Measurements from ENCODE around the gene SRD5A1. TPM values are rescaled to one million over a fixed set of nuclear protein-coding genes. Genes with fewer than 3 reads are reported as not detected.

The SRD5A1 gene
- total and polyA plus RNA-seq, 7 experiments from 2014 or later = 2.9 to 11.9 (median 6.3) TPM

DNA sequence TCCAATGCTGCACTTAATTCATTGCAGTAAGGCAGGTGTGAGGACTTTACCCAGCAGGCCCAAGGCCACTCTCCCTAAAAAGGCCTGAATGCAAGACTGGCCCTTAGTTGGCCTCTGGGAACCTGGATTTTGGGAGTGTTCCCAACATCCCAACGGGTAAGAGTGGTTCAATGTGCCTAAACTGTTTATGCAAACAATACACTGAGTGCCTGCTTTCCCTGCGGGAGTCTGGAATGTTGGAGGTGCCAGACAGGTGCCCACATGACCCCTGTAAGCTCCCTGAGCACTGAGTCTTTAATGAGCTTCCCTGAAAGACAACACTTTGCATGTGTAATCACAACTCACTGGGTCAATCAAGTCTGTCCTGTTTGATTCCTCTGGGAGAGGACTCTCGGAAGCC, 37.8 kb upstream of the SRD5A1 start:
- Mint-ChIP-seq H3K9me3 (no peaks in the 10 kb centered on the region), H3K27ac (no peak overlapping the region), H3K36me3 (peaks cover 6 to 48% (median 31%) of the 10 kb centered on the region in 5 donors), H3K4me3 (no peak overlapping the region), H3K27me3 (peaks cover 0 to 6% (median 0%) of the 10 kb centered on the region in 5 donors), H3K4me1 (peaks cover 0 to 2% (median 0%) of the 10 kb centered on the region in 7 donors)
- Histone ChIP-seq H3K27ac (ENCODE audit: low read depth, low read length) (no peak overlapping the region), H3K9me3 (ENCODE audit: control insufficient read depth in 2 of 3, low read length in 3 of 3) (no peaks in the 10 kb centered on the region), H3K4me3 (ENCODE audit: low read length) (no peak overlapping the region), H3K4me1 (ENCODE audit: control insufficient read depth in 2 of 2, insufficient read depth in 2 of 2, low read length in 2 of 2) (no peaks in the 10 kb centered on the region), H3K36me3 (ENCODE audit: control insufficient read depth in 2 of 3, insufficient read depth in 3 of 3, low read length in 3 of 3) (peaks cover 0 to 28% (median 4%) of the 10 kb centered on the region in 3 experiments), H3K27me3 (ENCODE audit: control insufficient read depth in 2 of 2, insufficient read depth in 2 of 2, low read length in 2 of 2) (no peaks in the 10 kb centered on the region)
- CTCF ChIA-PET = no interaction called here
- POLR2A ChIA-PET = no interaction called here
- DNase-seq = no peak
- intact Hi-C loops (cut with micrococcal nuclease) = no loop called here
- no peak for ATAC-seq

- peaks cover 13 to 58% (median 31%) of the 10 kb centered on the region in 5 donors for H3K36me3 Mint-ChIP-seq
- peaks cover 0 to 38% (median 8%) of the 10 kb centered on the region in 3 experiments for H3K36me3 ChIP-seq (ENCODE audit: control insufficient read depth in 2 of 3, insufficient read depth in 3 of 3, low read length in 3 of 3)
- peaks cover 0 to 2% (median 0%) of the 10 kb centered on the region in 7 donors for H3K4me1 Mint-ChIP-seq
- H3K4me3 ChIP-seq (ENCODE audit: low read length) = no peak overlapping the region
- H3K4me1 ChIP-seq (ENCODE audit: control insufficient read depth in 2 of 2, insufficient read depth in 2 of 2, low read length in 2 of 2) = no peaks in the 10 kb centered on the region
- H3K4me3 Mint-ChIP-seq = no peak overlapping the region
- H3K27ac ChIP-seq (ENCODE audit: low read depth, low read length) = no peak overlapping the region
- ChIA-PET POLR2A (no interaction called here), CTCF (no interaction called here)
- H3K27ac Mint-ChIP-seq = no peak overlapping the region
- no peaks in the 10 kb centered on the region for H3K9me3 ChIP-seq (ENCODE audit: control insufficient read depth in 2 of 3, low read length in 3 of 3)
- H3K9me3 Mint-ChIP-seq = no peaks in the 10 kb centered on the region
- H3K27me3 ChIP-seq (ENCODE audit: control insufficient read depth in 2 of 2, insufficient read depth in 2 of 2, low read length in 2 of 2) = no peaks in the 10 kb centered on the region
- ATAC-seq (no peak), DNase-seq (no peak)
- peaks cover 0 to 3% (median 0%) of the 10 kb centered on the region in 5 donors for H3K27me3 Mint-ChIP-seq
- intact Hi-C loops (cut with micrococcal nuclease) = no loop called here
These were observed 36.9 kb upstream of the SRD5A1 start for GRCh38 chr5:6596388-6596787.

DNA sequence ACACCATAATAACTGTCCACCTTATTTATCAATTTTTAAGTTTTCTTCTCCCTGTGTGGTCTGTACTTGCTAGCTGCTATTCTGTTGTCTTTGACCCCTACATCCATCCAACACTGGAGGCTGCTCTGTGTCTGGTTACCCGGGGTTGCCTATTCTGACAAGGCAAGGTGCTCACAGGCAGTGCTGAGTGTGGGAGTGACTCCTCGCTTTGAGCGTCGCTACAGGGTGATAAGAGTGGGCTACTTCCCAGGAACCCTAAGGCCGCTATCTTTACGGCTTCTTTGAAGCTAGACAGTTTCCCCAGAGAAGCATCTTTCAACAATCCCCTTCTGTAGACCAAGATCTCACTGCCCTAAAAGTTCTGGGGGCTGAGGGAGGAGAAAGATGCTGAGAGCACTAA, 35.7 kb upstream of the SRD5A1 start:
- CTCF ChIA-PET = no interaction called here

GRCh38 chr5:6598351-6598900, 34.8 kb upstream of the SRD5A1 start:
- no peak overlapping the region for H3K4me3 Mint-ChIP-seq
- no peak for DNase-seq
- H3K4me1 Mint-ChIP-seq = peaks cover 0 to 2% (median 0%) of the 10 kb centered on the region in 7 donors

More for the DNA sequence above, 35.7 kb upstream of the SRD5A1 start:
- peaks cover 0 to 2% (median 0%) of the 10 kb centered on the region in 7 donors for H3K4me1 Mint-ChIP-seq
- H3K4me1 ChIP-seq (ENCODE audit: control insufficient read depth in 2 of 2, insufficient read depth in 2 of 2, low read length in 2 of 2) = no peaks in the 10 kb centered on the region
- DNase-seq (no peak), ATAC-seq (no peak)
- H3K4me3 ChIP-seq (ENCODE audit: low read length) = no peak overlapping the region
- H3K36me3 ChIP-seq (ENCODE audit: control insufficient read depth in 2 of 3, insufficient read depth in 3 of 3, low read length in 3 of 3) = peaks cover 5 to 50% (median 15%) of the 10 kb centered on the region in 3 experiments
- H3K9me3 Mint-ChIP-seq = no peaks in the 10 kb centered on the region
- no peak overlapping the region for H3K4me3 Mint-ChIP-seq
- H3K36me3 Mint-ChIP-seq = peaks cover 23 to 69% (median 31%) of the 10 kb centered on the region in 5 donors
- intact Hi-C loops (cut with micrococcal nuclease) = no loop called here
- no peaks in the 10 kb centered on the region for H3K27me3 Mint-ChIP-seq
- POLR2A ChIA-PET = interaction anchor here (0.6 kb wide), 1 partner anchor 12 kb away, joined by 3 read pairs; no protein-coding TSS in a partner anchor
- H3K27me3 ChIP-seq (ENCODE audit: control insufficient read depth in 2 of 2, insufficient read depth in 2 of 2, low read length in 2 of 2) = no peaks in the 10 kb centered on the region
- no peak overlapping the region for H3K27ac ChIP-seq (ENCODE audit: low read depth, low read length)
- no peaks in the 10 kb centered on the region for H3K9me3 ChIP-seq (ENCODE audit: control insufficient read depth in 2 of 3, low read length in 3 of 3)
- no peak overlapping the region for H3K27ac Mint-ChIP-seq

DNA sequence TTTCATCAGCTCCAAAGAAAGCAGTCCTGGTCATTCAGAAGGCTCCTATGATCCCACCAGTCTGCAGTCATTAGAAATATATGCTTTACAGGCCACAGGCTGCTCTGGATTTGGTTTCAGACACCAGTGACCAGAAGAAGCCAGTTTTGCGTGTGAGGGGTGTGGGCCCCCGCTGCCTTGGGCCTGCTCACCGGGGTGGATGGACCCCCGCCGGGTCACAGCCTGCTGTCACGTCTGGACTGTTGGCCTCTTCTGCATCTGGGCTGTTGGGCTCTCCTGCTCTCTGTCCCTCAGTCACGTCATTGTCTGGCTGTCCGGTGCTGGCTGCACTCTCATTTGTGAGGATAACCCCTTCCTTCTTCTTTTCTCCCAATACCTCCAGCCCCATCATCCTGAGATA, 33.5 kb upstream of the SRD5A1 start:
- no peak for DNase-seq
- no peak overlapping the region for H3K4me3 ChIP-seq (ENCODE audit: low read length)
- POLR2A ChIA-PET = no interaction called here
- no peaks in the 10 kb centered on the region for H3K9me3 ChIP-seq (ENCODE audit: control insufficient read depth in 2 of 3, low read length in 3 of 3)
- intact Hi-C loops (cut with micrococcal nuclease) = no loop called here
- peaks cover 0 to 2% (median 0%) of the 10 kb centered on the region in 7 donors for H3K4me1 Mint-ChIP-seq
- H3K36me3 Mint-ChIP-seq = peaks cover 26 to 78% (median 38%) of the 10 kb centered on the region in 5 donors
- ATAC-seq = no peak
- H3K27me3 ChIP-seq (ENCODE audit: control insufficient read depth in 2 of 2, insufficient read depth in 2 of 2, low read length in 2 of 2) = no peaks in the 10 kb centered on the region
- no peak overlapping the region for H3K27ac ChIP-seq (ENCODE audit: low read depth, low read length)
- no peak overlapping the region for H3K27ac Mint-ChIP-seq
- H3K4me1 ChIP-seq (ENCODE audit: control insufficient read depth in 2 of 2, insufficient read depth in 2 of 2, low read length in 2 of 2) = no peaks in the 10 kb centered on the region
- H3K4me3 Mint-ChIP-seq = no peak overlapping the region
- no peaks in the 10 kb centered on the region for H3K27me3 Mint-ChIP-seq
- no peaks in the 10 kb centered on the region for H3K9me3 Mint-ChIP-seq
- peaks cover 23 to 72% (median 27%) of the 10 kb centered on the region in 3 experiments for H3K36me3 ChIP-seq (ENCODE audit: control insufficient read depth in 2 of 3, insufficient read depth in 3 of 3, low read length in 3 of 3)
- CTCF ChIA-PET = no interaction called here

More at GRCh38 chr5:6598351-6598900, 34.8 kb upstream of the SRD5A1 start:
- peak overlapping the region in 3 of 9 donors; percentile 8 to 72 (median 40) for H3K27ac Mint-ChIP-seq
- Histone ChIP-seq H3K27ac (ENCODE audit: low read depth, low read length) (no peak overlapping the region), H3K27me3 (ENCODE audit: control insufficient read depth in 2 of 2, insufficient read depth in 2 of 2, low read length in 2 of 2) (no peaks in the 10 kb centered on the region), H3K4me3 (ENCODE audit: low read length) (no peak overlapping the region), H3K9me3 (ENCODE audit: control insufficient read depth in 2 of 3, low read length in 3 of 3) (no peaks in the 10 kb centered on the region), H3K36me3 (ENCODE audit: control insufficient read depth in 2 of 3, insufficient read depth in 3 of 3, low read length in 3 of 3) (peaks cover 12 to 58% (median 15%) of the 10 kb centered on the region in 3 experiments), H3K4me1 (ENCODE audit: control insufficient read depth in 2 of 2, insufficient read depth in 2 of 2, low read length in 2 of 2) (no peaks in the 10 kb centered on the region)
- CTCF ChIA-PET = interaction anchor here (0.6 kb wide), 1 partner anchor 1257 kb away, joined by 3 read pairs; no protein-coding TSS in a partner anchor
- no peak for ATAC-seq
- no peaks in the 10 kb centered on the region for H3K27me3 Mint-ChIP-seq
- POLR2A ChIA-PET = interaction anchor here (0.6 kb wide), 1 partner anchor 11 kb away, joined by 3 read pairs; no protein-coding TSS in a partner anchor
- no peaks in the 10 kb centered on the region for H3K9me3 Mint-ChIP-seq
- intact Hi-C loops (cut with micrococcal nuclease) = no loop called here
- peaks cover 23 to 73% (median 31%) of the 10 kb centered on the region in 5 donors for H3K36me3 Mint-ChIP-seq

GRCh38 chr5:6601271-6601670, 32.0 kb upstream of the SRD5A1 start:
- ChIA-PET POLR2A (no interaction called here), CTCF (no interaction called here)
- no peaks in the 10 kb centered on the region for H3K9me3 ChIP-seq (ENCODE audit: control insufficient read depth in 2 of 3, low read length in 3 of 3)
- no peaks in the 10 kb centered on the region for H3K4me1 ChIP-seq (ENCODE audit: control insufficient read depth in 2 of 2, insufficient read depth in 2 of 2, low read length in 2 of 2)
- intact Hi-C loops (cut with micrococcal nuclease) = no loop called here
- DNase-seq (no peak), ATAC-seq (no peak)
- Mint-ChIP-seq H3K4me3 (no peak overlapping the region), H3K27ac (peak overlapping the region in 1 of 9 donors; percentile 18), H3K36me3 (peaks cover 26 to 80% (median 42%) of the 10 kb centered on the region in 5 donors), H3K27me3 (no peaks in the 10 kb centered on the region), H3K9me3 (no peaks in the 10 kb centered on the region), H3K4me1 (peaks cover 0 to 2% (median 0%) of the 10 kb centered on the region in 7 donors)
- H3K27me3 ChIP-seq (ENCODE audit: control insufficient read depth in 2 of 2, insufficient read depth in 2 of 2, low read length in 2 of 2) = no peaks in the 10 kb centered on the region
- no peak overlapping the region for H3K27ac ChIP-seq (ENCODE audit: low read depth, low read length)
- H3K36me3 ChIP-seq (ENCODE audit: control insufficient read depth in 2 of 3, insufficient read depth in 3 of 3, low read length in 3 of 3) = peaks cover 25 to 87% (median 27%) of the 10 kb centered on the region in 3 experiments
- H3K4me3 ChIP-seq (ENCODE audit: low read length) = no peak overlapping the region

GRCh38 chr5:6601816-6602215, 31.4 kb upstream of the SRD5A1 start:
- H3K36me3 ChIP-seq (ENCODE audit: control insufficient read depth in 2 of 3, insufficient read depth in 3 of 3, low read length in 3 of 3) = peaks cover 28 to 92% (median 29%) of the 10 kb centered on the region in 3 experiments
- no peak overlapping the region for H3K4me3 ChIP-seq (ENCODE audit: low read length)
- intact Hi-C loops (cut with micrococcal nuclease) = no loop called here
- POLR2A ChIA-PET = no interaction called here
- peaks cover 0 to 2% (median 0%) of the 10 kb centered on the region in 7 donors for H3K4me1 Mint-ChIP-seq
- H3K27me3 Mint-ChIP-seq = no peaks in the 10 kb centered on the region
- H3K4me1 ChIP-seq (ENCODE audit: control insufficient read depth in 2 of 2, insufficient read depth in 2 of 2, low read length in 2 of 2) = no peaks in the 10 kb centered on the region
- CTCF ChIA-PET = no interaction called here
- H3K27ac Mint-ChIP-seq = no peak overlapping the region
- no peaks in the 10 kb centered on the region for H3K27me3 ChIP-seq (ENCODE audit: control insufficient read depth in 2 of 2, insufficient read depth in 2 of 2, low read length in 2 of 2)
- no peak for DNase-seq
- no peaks in the 10 kb centered on the region for H3K9me3 Mint-ChIP-seq
- H3K27ac ChIP-seq (ENCODE audit: low read depth, low read length) = no peak overlapping the region
- no peaks in the 10 kb centered on the region for H3K9me3 ChIP-seq (ENCODE audit: control insufficient read depth in 2 of 3, low read length in 3 of 3)
- H3K4me3 Mint-ChIP-seq = no peak overlapping the region
- peaks cover 26 to 78% (median 37%) of the 10 kb centered on the region in 5 donors for H3K36me3 Mint-ChIP-seq
- ATAC-seq = no peak
